HG02798 (cell line): ENCODE results near the gene TNS1.

Experiments
- ATAC-seq: cut with Tn5 transposase; IDR thresholded peaks from one replicate; pipeline ENCODE4 v1.9.1; 2021; ENCODE audit warnings: mild to moderate bottlenecking; ENCODE audit not compliant: unreplicated experiment, poor library complexity

TNS1 gene

GRCh38 chr2:217934321-217935131, 68.3 kb downstream of the TNS1 start:
- no peak for ATAC-seq

- ATAC-seq: no peak
These were observed 69.2 kb downstream of the TNS1 start for GRCh38 chr2:217933617-217933993.

GRCh38 chr2:217932803-217933616, 69.8 kb downstream of the TNS1 start:
- no peak for ATAC-seq

- no peak for ATAC-seq
These were observed 70.8 kb downstream of the TNS1 start for GRCh38 chr2:217931846-217932560.

- no peak for ATAC-seq
These were observed 71.8 kb downstream of the TNS1 start for GRCh38 chr2:217930761-217931563.

GRCh38 chr2:217929757-217930707, 72.8 kb downstream of the TNS1 start:
- ATAC-seq: no peak

- no peak for ATAC-seq
These were observed 73.5 kb downstream of the TNS1 start for GRCh38 chr2:217929272-217929671.

- no peak for ATAC-seq
These were observed 74.2 kb downstream of the TNS1 start for GRCh38 chr2:217928324-217929181.

GRCh38 chr2:217927601-217928323, 75.0 kb downstream of the TNS1 start:
- ATAC-seq: no peak

GRCh38 chr2:217926801-217927200, 76.0 kb downstream of the TNS1 start:
- ATAC-seq: no peak

- no peak for ATAC-seq
These were observed 78.4 kb downstream of the TNS1 start for GRCh38 chr2:217924346-217924901.

- ATAC-seq: no peak
These were observed 79.6 kb downstream of the TNS1 start for GRCh38 chr2:217923007-217923686.

- no peak for ATAC-seq
These were observed 80.4 kb downstream of the TNS1 start for GRCh38 chr2:217922101-217923006.

- no peak for ATAC-seq
These were observed 81.8 kb downstream of the TNS1 start for GRCh38 chr2:217920879-217921603.

- no peak for ATAC-seq
These were observed 82.9 kb downstream of the TNS1 start for GRCh38 chr2:217919781-217920351.
